AG09319 (cell line): Measurements from ENCODE around the gene MYO3B.

Experiments used
- DNase-seq: peaks from one replicate; pipeline ENCODE4 v3.0.0-alpha.2; 2010; ENCODE audit warnings: low read depth; ENCODE audit errors: extremely low read depth
- TF ChIP-seq, protein P1 (sequence below): IDR thresholded peaks from 2 replicates; pipeline ENCODE4 v1.5.1; 2011; ENCODE audit warnings: low read depth, mild to moderate bottlenecking, inconsistent platforms, low read length, moderate library complexity

The MYO3B gene

DNA sequence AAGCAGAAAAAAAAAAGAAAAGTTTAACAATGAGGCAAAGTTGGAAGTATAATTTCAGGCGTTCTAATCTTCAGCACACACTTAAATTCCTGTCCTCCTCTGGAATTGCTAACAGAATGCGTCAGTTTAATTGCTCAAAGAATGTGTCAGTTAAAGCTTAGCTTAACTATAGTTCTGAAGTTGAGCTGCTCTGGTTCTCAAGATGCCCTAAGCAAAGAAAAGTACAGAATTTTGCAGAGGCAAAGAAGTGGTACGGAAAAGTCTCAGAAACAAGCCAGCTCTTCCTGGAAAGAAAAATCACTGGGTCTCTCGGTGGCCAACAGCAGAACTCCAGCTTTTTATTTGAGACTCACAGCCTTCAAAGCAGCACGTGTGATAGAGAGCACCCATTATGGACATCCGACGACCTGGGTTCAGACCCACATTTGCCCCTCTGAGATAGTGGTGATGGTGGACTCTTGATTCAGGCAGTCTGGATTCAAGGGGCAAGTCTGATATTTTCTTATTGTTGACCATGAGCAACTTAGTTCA lies 22.2 kb upstream of the MYO3B start:
- TF ChIP-seq, protein P1, sequence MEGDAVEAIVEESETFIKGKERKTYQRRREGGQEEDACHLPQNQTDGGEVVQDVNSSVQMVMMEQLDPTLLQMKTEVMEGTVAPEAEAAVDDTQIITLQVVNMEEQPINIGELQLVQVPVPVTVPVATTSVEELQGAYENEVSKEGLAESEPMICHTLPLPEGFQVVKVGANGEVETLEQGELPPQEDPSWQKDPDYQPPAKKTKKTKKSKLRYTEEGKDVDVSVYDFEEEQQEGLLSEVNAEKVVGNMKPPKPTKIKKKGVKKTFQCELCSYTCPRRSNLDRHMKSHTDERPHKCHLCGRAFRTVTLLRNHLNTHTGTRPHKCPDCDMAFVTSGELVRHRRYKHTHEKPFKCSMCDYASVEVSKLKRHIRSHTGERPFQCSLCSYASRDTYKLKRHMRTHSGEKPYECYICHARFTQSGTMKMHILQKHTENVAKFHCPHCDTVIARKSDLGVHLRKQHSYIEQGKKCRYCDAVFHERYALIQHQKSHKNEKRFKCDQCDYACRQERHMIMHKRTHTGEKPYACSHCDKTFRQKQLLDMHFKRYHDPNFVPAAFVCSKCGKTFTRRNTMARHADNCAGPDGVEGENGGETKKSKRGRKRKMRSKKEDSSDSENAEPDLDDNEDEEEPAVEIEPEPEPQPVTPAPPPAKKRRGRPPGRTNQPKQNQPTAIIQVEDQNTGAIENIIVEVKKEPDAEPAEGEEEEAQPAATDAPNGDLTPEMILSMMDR, result no peak
- no peak for DNase-seq

DNA sequence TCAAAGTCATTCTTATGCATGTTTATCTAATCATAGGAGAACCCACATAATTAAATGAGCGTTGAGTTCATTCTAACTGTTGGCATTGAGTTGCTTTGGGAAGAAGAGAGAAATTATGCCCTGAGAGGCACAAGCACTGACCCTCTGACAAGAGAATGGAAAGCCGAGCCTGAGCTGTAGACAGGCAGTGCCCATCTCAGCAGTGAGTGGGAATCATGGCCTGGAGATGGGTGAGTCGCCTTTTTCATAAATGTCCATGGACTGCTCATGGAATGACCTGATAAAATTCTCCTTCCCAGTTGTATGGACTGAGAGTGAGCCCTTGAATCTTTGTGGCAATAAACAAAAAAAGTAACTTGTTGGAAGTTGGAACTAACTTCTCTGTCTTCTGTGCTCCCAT lies 21.4 kb upstream of the MYO3B start:
- DNase-seq, result no peak
- TF ChIP-seq, protein P1, result no peak

DNA sequence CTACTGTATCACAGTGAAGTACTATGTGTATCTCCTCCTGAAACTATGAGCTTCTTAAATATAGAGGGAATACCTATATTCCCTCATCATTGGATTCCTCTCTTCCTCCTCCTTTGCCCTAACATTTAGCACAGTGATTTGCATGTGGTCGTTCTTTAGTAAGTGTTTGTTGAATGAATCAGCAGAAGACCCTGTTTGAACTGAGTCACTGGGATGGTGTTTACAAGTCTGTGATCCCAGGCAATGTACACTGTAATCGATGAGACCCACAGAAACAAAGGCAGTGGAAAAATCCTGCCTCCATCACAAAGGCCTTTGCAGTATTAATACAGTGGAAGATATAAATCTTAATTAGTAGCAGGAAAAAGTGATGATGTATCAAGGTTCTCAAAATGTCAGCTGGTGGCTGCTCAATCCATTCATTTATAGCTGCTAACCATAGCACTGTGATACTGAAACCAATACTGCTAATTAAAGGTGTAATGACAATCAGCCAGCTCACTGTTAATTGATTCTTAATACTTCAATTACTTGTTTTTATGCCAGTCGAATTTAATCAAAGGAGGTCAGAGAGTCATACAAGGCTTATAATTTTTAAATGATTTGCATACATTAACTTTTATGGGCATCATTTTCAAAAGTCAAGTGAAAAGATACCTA lies 20.8 kb upstream of the MYO3B start:
- DNase-seq, result no peak
- TF ChIP-seq, protein P1, result no peak

DNA sequence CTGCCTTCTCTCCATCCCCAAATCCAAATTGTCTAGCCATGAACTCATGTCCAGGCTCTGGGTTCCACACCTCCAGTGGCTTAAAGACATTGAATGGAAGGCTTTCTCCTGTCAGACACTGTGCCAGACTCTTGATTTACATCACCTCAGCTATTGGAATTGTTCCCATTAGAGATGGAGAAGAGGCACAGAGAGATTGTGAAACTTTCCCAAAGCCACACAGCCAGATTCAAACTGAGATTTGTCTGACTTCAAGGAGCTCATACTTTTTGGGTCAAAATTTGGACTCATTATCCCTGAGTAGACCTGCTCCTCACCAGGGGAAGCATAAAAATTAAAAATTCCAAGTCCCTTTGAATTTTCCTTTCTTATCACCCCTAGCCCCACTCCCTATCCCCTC lies 18.9 kb upstream of the MYO3B start:
- no peak for DNase-seq
- TF ChIP-seq, protein P1, result no peak

DNA sequence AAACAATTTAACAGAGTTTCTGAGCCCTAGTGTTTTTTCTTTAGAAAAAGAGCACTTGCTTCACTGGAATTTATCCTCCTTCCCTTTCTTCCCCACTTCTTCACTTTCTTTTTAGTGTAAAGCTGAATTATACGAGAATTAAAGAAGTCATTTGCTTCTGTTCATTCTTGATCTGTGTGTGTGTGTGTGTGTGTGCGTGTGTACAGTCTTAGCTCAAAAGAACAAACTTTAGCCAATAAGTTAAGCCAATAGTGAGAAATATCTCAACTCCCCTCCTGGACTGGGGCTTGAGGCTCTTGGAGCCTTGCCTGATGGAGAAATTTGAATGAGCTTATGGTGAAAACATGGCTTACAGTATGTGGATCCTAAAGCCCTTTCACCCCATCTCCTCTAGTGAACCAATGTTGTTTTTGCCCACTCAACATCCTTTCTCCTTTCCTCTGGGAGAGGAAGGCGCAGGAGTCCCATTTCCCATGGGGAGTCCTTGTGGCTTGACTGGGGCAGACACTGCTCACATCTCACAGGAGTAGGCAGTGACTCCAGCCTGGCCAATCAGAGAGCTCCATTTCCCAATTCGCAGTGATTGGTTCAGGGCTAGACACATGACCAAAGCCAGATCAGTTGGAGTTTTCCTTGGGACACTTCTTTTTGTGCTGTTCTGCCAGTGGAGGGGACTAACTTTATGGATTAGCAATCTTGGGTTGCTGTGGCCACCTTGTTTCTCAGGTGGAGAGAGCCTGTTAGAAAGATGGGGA lies 16.3 kb upstream of the MYO3B start:
- TF ChIP-seq, protein P1, result no peak
- no peak for DNase-seq

DNA sequence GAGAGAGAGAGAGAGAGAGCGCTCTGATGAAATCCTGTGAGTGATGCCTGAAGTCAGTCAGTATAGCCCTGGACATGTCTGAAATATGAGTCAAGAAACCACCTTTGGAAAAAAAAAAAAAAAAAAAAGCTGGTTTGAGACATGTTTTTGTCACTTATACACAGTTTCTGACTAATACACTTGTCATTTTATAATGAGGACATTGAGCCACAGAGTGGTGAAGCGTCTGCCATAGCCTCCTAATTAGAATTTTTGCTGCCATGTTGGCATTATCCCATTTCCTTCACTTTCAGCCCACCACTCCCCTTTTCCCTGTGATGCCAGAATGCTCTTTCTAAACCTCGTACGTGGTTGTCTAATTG lies 15.7 kb upstream of the MYO3B start:
- no peak for DNase-seq
- TF ChIP-seq, protein P1, result no peak

DNA sequence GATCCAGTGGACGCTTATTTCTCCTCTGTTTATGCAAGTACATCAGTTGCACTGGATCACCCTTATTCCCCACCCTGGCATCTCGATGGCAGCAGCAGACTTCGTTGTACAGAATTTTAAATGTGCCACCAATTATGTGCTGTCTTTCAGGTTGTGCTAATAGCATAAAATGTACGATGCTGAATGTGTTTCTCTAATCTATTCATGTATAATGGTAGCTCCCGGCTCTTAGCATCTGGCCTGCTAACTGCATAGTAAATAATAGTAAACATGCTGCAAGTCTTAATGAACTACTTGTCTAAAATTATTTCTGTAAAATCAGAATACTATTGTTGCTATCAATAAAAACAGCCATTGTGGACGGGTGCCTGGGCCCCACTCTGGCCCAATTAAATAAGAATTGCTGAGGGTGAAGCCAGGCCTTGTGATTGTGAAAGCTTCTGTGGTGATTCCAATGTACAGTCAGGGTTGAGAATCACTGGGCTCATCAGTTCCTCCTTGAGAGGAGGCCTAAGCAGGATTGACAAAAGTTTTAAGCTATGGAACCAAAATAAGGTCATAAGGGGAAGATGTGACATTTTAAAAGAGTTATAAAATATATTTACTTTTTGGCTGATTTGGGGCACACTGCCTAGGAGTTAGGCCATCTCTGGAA lies 14.4 kb upstream of the MYO3B start:
- TF ChIP-seq, protein P1, result no peak
- no peak for DNase-seq
